HepG2 (cell line): Measurements from ENCODE around the gene C1RL. TPM values are rescaled to one million over a fixed set of nuclear protein-coding genes. Genes with fewer than 3 reads are reported as not detected.
A peak's percentile ranks its signal among the peaks of the same experiment; 100 is the strongest.

Source experiments
- ATAC-seq: fragments of 200-7000 bp; cut with Tn5 transposase; 3 replicates; pipeline ENCODE4 v1.9.1; 2020; ENCODE audit warnings: mild to moderate bottlenecking, moderate library complexity
- BruUV-seq: library from RNA; stranded (reverse); fragments of 400-500 nt; replicated peaks from 2 replicates; lab custom pipeline; 2021; lab: Mats Ljungman, UMichigan
- CTCF ChIA-PET: fragments of 300-600 bp; formaldehyde crosslinking; extraction: SDS; loops from one replicate; lab custom pipeline; 2021; ENCODE audit warnings: low total read pairs, inconsistent platforms, low intra/inter-chr PET ratio; lab: Yijun Ruan, JAX
- POLR2A ChIA-PET: fragments of 350-600 bp; sonication (Branson Sonifier 250); formaldehyde crosslinking; loops from one replicate; lab custom pipeline; 2020; ENCODE audit warnings: antibody characterized with exemption, inconsistent platforms; lab: Yijun Ruan, JAX
- DNase-seq: peaks from one replicate; pipeline ENCODE4 v3.0.0-alpha.2; 2015; ENCODE audit warnings: low spot score
- FAIRE-seq: peaks from 3 replicates; lab custom pipeline; 2011; peaks lifted over from hg19 to GRCh38; lab: Jason Lieb, UNC
- H2AFZ ChIP-seq: one replicate; pipeline ENCODE4 v1.6.1; 2011; ENCODE audit warnings: low read length, inconsistent platforms
- H3K27ac ChIP-seq: fragments of 300-600 bp; 3 replicates; pipeline ENCODE4 v1.8.0; 2011; ENCODE audit warnings: mixed run types, mild to moderate bottlenecking, mixed read lengths, low read length, inconsistent platforms; ENCODE audit not compliant: insufficient read depth; ENCODE audit errors: extremely low read length
- H3K27me3 ChIP-seq, 2 experiments: fragments of 200-600 bp in 1 of 2; 2 replicates in 1 of 2; 3 replicates in 1 of 2; pipeline versions ENCODE4 v1.6.0 to v1.8.0; 2011; ENCODE audit warnings: low read length in 2 of 2, mild to moderate bottlenecking in 2 of 2, moderate library complexity in 2 of 2, inconsistent platforms in 1 of 2; ENCODE audit not compliant: insufficient read depth in 2 of 2, control insufficient read depth in 1 of 2
- H3K36me3 ChIP-seq, 2 experiments: fragments of 200-600 bp in 1 of 2; replicated peaks in 1 of 2; 2 replicates in 1 of 2; 3 replicates in 1 of 2; pipeline versions ENCODE4 v1.5.1 to v1.8.0; 2011; ENCODE audit warnings: low read length in 2 of 2, inconsistent platforms in 1 of 2; ENCODE audit not compliant: insufficient read depth in 2 of 2, control insufficient read depth in 1 of 2
- H3K4me1 ChIP-seq: 2 replicates; pipeline ENCODE4 v1.5.1; 2012; ENCODE audit warnings: low read length, inconsistent platforms; ENCODE audit not compliant: insufficient read depth
- H3K4me2 ChIP-seq: 2 replicates; pipeline ENCODE4 v1.6.0; 2011; ENCODE audit warnings: low read depth, low read length, inconsistent platforms
- H3K4me3 ChIP-seq, 3 experiments: fragments of 200-600 bp in 1 of 3; sonication (generic), shearing (Covaris generic) in 1 of 3; replicated peaks in 1 of 3; 2 replicates each; pipeline ENCODE4 v1.5.1; 2011 to 2016; ENCODE audit warnings: low read length in 3 of 3, inconsistent platforms in 2 of 3, low read depth in 2 of 3, mild to moderate bottlenecking in 2 of 3, control low read depth in 1 of 3, mixed read lengths in 1 of 3; ENCODE audit not compliant: insufficient read depth in 1 of 3
- H3K79me2 ChIP-seq: one replicate; pipeline ENCODE4 v1.6.1; 2011; ENCODE audit warnings: low read length, inconsistent platforms; ENCODE audit not compliant: insufficient read depth
- H3K9ac ChIP-seq: 2 replicates; pipeline ENCODE4 v1.6.0; 2011; ENCODE audit warnings: mild to moderate bottlenecking, low read depth, low read length, inconsistent platforms; ENCODE audit not compliant: insufficient read depth
- H3K9me3 ChIP-seq: 2 replicates; pipeline ENCODE4 v1.5.1; 2012; ENCODE audit warnings: mild to moderate bottlenecking, low read length
- H4K20me1 ChIP-seq: 2 replicates; pipeline ENCODE4 v1.6.0; 2011; ENCODE audit warnings: inconsistent platforms, mild to moderate bottlenecking, low read length, moderate library complexity; ENCODE audit not compliant: insufficient read depth
- CEBPB ChIP-seq: IDR thresholded peaks from 2 replicates; pipeline ENCODE4 v1.6.1; 2011; ENCODE audit warnings: low read depth, low read length, improper control_type of control experiment, borderline replicate concordance
- NFAT5 ChIP-seq: sonication (generic); formaldehyde crosslinking; IDR thresholded peaks from 2 replicates; pipeline ENCODE4 v1.4.0; 2020; ENCODE audit warnings: missing genetic modification reagents
- ZNF670 ChIP-seq: sonication (generic); formaldehyde crosslinking; IDR thresholded peaks from 2 replicates; pipeline ENCODE4 v1.8.0; 2022; ENCODE audit warnings: mild to moderate bottlenecking, missing genetic modification reagents, borderline replicate concordance
- WGBS: methylation state at CpG from one replicate; pipeline ENCODE4 v1.1.6; 2017; ENCODE audit warnings: low lambda C conversion rate; 5-methylcytosine and 5-hydroxymethylcytosine counted together
- in situ Hi-C: cut with HindIII; loops from 2 replicates; pipeline ENCODE4 v1.10.0; 2017; ENCODE audit warnings: low pct_unique_long_range_greater_than_20kb; ENCODE audit not compliant: extremely low pct_ligation_motif_present
- intact Hi-C: fragments of 100-400 bp; cut with micrococcal nuclease; formaldehyde crosslinking; loops from one replicate; pipeline ENCODE4 v1.10.0; 2022; ENCODE audit not compliant: unreplicated experiment
- polyA plus RNA-seq, 8 experiments: library from polyadenylated mRNA; depleted of rRNA in 3 of 8; stranded (reverse) in 7 of 8; unstranded in 1 of 8; fragments of >200 nt; fragmentation: Illumina TruSeq in 4 of 8; extraction: Trizol in 4 of 8; gene quantifications; 2 replicates each; pipeline versions ENCODE4 v1.2.1 to v1.2.3, GENCODE V29; 2011 to 2016; ENCODE audit warnings: low read depth in 4 of 8, missing spikeins in 1 of 8, mixed read lengths in 1 of 8; ENCODE audit not compliant: insufficient read depth in 1 of 8
- total RNA-seq, 5 experiments: library from RNA; depleted of rRNA; stranded (reverse); fragments of >200 nt; fragmentation: Illumina TruSeq; extraction: Trizol; gene quantifications; 2 replicates each; pipeline ENCODE4 v1.2.3, GENCODE V29; 2016; ENCODE audit warnings: low read depth in 1 of 5

The C1RL gene
- total and polyA plus RNA-seq, 2 of the 13 experiments (the other 11 are each of a cell fraction or from before 2014, with no cell fraction given): 28.9 to 53.1 TPM

- no peak for TF ChIP-seq NFAT5 (CRISPR knock-in tag)
These were observed 43.8 kb upstream of the C1RL start (continued) for GRCh38 chr12:7152818-7153217.

- Histone ChIP-seq H2AFZ (no peak overlapping the region), H3K36me3 (peaks cover 32 to 61% of the 10 kb centered on the region in 2 experiments; a peak in 4 of 5 replicates), H3K79me2 (no peaks in the 10 kb centered on the region), H3K9me3 (no peaks in the 10 kb centered on the region), H3K4me2 (no peak overlapping the region), H3K4me3 (no peak overlapping the region), H3K27me3 (no peaks in the 10 kb centered on the region), H4K20me1 (no peaks in the 10 kb centered on the region), H3K27ac (no peak overlapping the region), H3K9ac (no peak overlapping the region), H3K4me1 (no peaks in the 10 kb centered on the region; the same call in 1 of the 2 replicates)
- no TSS peak for BruUV-seq
- POLR2A ChIA-PET: no interaction called here
- CTCF ChIA-PET: no interaction called here
- intact Hi-C loops: no loop called here
- in situ Hi-C loops: no loop called here
- DNase-seq (no peak), FAIRE-seq (no peak), ATAC-seq (no peak)
- 97% methylated on average over 6 of the region's 6 CpGs for WGBS
- TF ChIP-seq CEBPB (peak; percentile 52), ZNF670 (no peak)
These were observed 42.5 kb upstream of the C1RL start for GRCh38 chr12:7151532-7151931.
